Liver (tissue), 3 donors: ENCODE results near the gene AREG.

Experiments
- CTCF ChIP-seq: fragments of 150-350 bp; IDR thresholded peaks from 2 replicates; pipeline ENCODE4 v1.5.1; 2017; ENCODE audit warnings: improper control_type of control experiment, low read depth, low read length; ENCODE audit not compliant: missing input control
- GABPA ChIP-seq, 2 donors: IDR thresholded peaks in 1 of 2; conservative IDR thresholded peaks in 1 of 2; 2 replicates each; pipeline ENCODE4 v1.6.1; 2016; ENCODE audit warnings: antibody characterized with exemption in 2 of 2, mild to moderate bottlenecking in 1 of 2, moderate library complexity in 1 of 2
- HNF4G ChIP-seq: IDR thresholded peaks from 2 replicates; pipeline ENCODE4 v1.6.1; 2016; ENCODE audit warnings: antibody characterized with exemption
- RAD21 ChIP-seq, 2 donors: IDR thresholded peaks; 2 replicates each; pipeline ENCODE4 v1.6.1; 2016; ENCODE audit warnings: antibody characterized with exemption in 2 of 2, mild to moderate bottlenecking in 2 of 2
- ZBTB33 ChIP-seq: IDR thresholded peaks from 2 replicates; pipeline ENCODE4 v1.6.1; 2016; ENCODE audit warnings: antibody characterized with exemption
- donor health status: healthy.
- donor health status: healthy.

- TF ChIP-seq CTCF, result no peak
- no peak for TF ChIP-seq GABPA (IDR thresholded peaks at IDR 0.05 in 1 of 2, conservative IDR thresholded peaks at IDR 0.05 in 1 of 2)
- TF ChIP-seq HNF4G, result no peak
- no peak for TF ChIP-seq RAD21 (IDR thresholded peaks at IDR 0.05)
- TF ChIP-seq ZBTB33, result no peak
Observed at GRCh38 chr4:74415602-74416300, 29.2 kb upstream of the AREG start.
